ENCODE data around the gene RAPGEF4.
"Not testable (repeated sequence)": the region's sequence is repeated elsewhere in the genome, so short reads cannot be mapped to it uniquely, and the experiment has no call there.

RAPGEF4 gene

GRCh38 chr2:172726172-172726735 lies 9.4 kb upstream of the RAPGEF4 start:
- DNase-seq: no peak

GRCh38 chr2:172730411-172730810 lies 5.2 kb upstream of the RAPGEF4 start:
- no peak for DNase-seq

- no peak for DNase-seq
Observed at GRCh38 chr2:172734711-172735581, 699 bp upstream of the RAPGEF4 start.

GRCh38 chr2:172736424-172737174 lies 954 bp downstream of the RAPGEF4 start:
- DNase-seq: no peak

- no peak for DNase-seq
Observed at GRCh38 chr2:172739661-172740266, 4.1 kb downstream of the RAPGEF4 start.

GRCh38 chr2:172740856-172741255 lies 5.2 kb downstream of the RAPGEF4 start:
- no peak for DNase-seq

- DNase-seq: no peak
Observed at GRCh38 chr2:172742931-172743540, 7.4 kb downstream of the RAPGEF4 start.

- no peak for DNase-seq
Observed at GRCh38 chr2:172743898-172744297, 8.3 kb downstream of the RAPGEF4 start.

GRCh38 chr2:172745636-172746035 lies 10.0 kb downstream of the RAPGEF4 start:
- DNase-seq: no peak

GRCh38 chr2:172748543-172748942 lies 12.9 kb downstream of the RAPGEF4 start:
- DNase-seq: not testable (repeated sequence)

- no peak for DNase-seq
Observed at GRCh38 chr2:172749388-172749787, 13.7 kb downstream of the RAPGEF4 start.

- no peak for DNase-seq
Observed at GRCh38 chr2:172751564-172751963, 15.9 kb downstream of the RAPGEF4 start.

GRCh38 chr2:172753610-172754009 lies 18.0 kb downstream of the RAPGEF4 start:
- DNase-seq: no peak

- no peak for DNase-seq
Observed at GRCh38 chr2:172759441-172759840, 23.8 kb downstream of the RAPGEF4 start.

- DNase-seq: no peak
Observed at GRCh38 chr2:172761306-172761705, 25.7 kb downstream of the RAPGEF4 start.

GRCh38 chr2:172762574-172762973 lies 26.9 kb downstream of the RAPGEF4 start:
- no peak for DNase-seq

- no peak for DNase-seq
Observed at GRCh38 chr2:172763079-172763478, 27.4 kb downstream of the RAPGEF4 start.

GRCh38 chr2:172765662-172766061 lies 30.0 kb downstream of the RAPGEF4 start:
- no peak for DNase-seq

- DNase-seq: no peak
Observed at GRCh38 chr2:172768401-172768800, 32.8 kb downstream of the RAPGEF4 start.

- no peak for DNase-seq
Observed at GRCh38 chr2:172769879-172770278, 34.2 kb downstream of the RAPGEF4 start.

- DNase-seq: no peak
Observed at GRCh38 chr2:172770887-172771286, 35.2 kb downstream of the RAPGEF4 start.

GRCh38 chr2:172772633-172773032 lies 37.0 kb downstream of the RAPGEF4 start:
- no peak for DNase-seq

GRCh38 chr2:172774302-172774701 lies 38.7 kb downstream of the RAPGEF4 start:
- DNase-seq: no peak
